ENCODE data around the gene APOF.

APOF gene

GRCh38 chr12:56382611-56383010 lies 20.0 kb upstream of the APOF start:
- no peaks in the 10 kb centered on the region for H3K9me2 ChIP-seq (replicated peaks; ENCODE audit: control insufficient read depth, low read length)
- no peak overlapping the region for H3K27ac ChIP-seq (ENCODE audit: low read depth, low read length)
- H3K4me2 ChIP-seq (ENCODE audit: low read length): no peak overlapping the region
- peaks cover 3% of the 10 kb centered on the region; the same call in 1 of the 2 replicates for H3K9me3 ChIP-seq (ENCODE audit: control insufficient read depth, insufficient read depth, low read length)
- no peak overlapping the region for H3K4me3 ChIP-seq (ENCODE audit: low read length)
- H3K27me3 ChIP-seq (ENCODE audit: control insufficient read depth, low read length): no peaks in the 10 kb centered on the region
- peaks cover 33% of the 10 kb centered on the region for H3K4me1 ChIP-seq (ENCODE audit: control insufficient read depth, low read length)
- TF ChIP-seq EZH2phosphoT487 (IDR thresholded peaks at IDR 0.05; ENCODE audit: borderline replicate concordance, low read length) (no peak), CTCF (IDR thresholded peaks at IDR 0.05; ENCODE audit: low read depth, low read length, poor library complexity, severe bottlenecking) (no peak)
- H3F3A ChIP-seq (ENCODE audit: control insufficient read depth, insufficient read depth): peaks cover 7% of the 10 kb centered on the region
- no peaks in the 10 kb centered on the region for H4K20me1 ChIP-seq (ENCODE audit: control insufficient read depth, insufficient read depth, low read depth, low read length)
- H3K36me3 ChIP-seq (ENCODE audit: control insufficient read depth, low read length): peaks cover 5% of the 10 kb centered on the region; the same call in 1 of the 2 replicates
- H3K79me2 ChIP-seq (ENCODE audit: control insufficient read depth, low read length): no peaks in the 10 kb centered on the region

GRCh38 chr12:56377989-56378316 lies 15.3 kb upstream of the APOF start:
- H3K27ac ChIP-seq (ENCODE audit: low read depth, low read length): peak overlapping the region; percentile 96
- peaks cover 5% of the 10 kb centered on the region; the same call in 1 of the 2 replicates for H3K36me3 ChIP-seq (ENCODE audit: control insufficient read depth, low read length)
- no peaks in the 10 kb centered on the region for H4K20me1 ChIP-seq (ENCODE audit: control insufficient read depth, insufficient read depth, low read depth, low read length)
- TF ChIP-seq EZH2phosphoT487 (IDR thresholded peaks at IDR 0.05; ENCODE audit: borderline replicate concordance, low read length) (no peak), CTCF (IDR thresholded peaks at IDR 0.05; ENCODE audit: low read depth, low read length, poor library complexity, severe bottlenecking) (no peak)
- peak overlapping the region; percentile 70 for H3K4me2 ChIP-seq (ENCODE audit: low read length)
- no peaks in the 10 kb centered on the region for H3K9me2 ChIP-seq (replicated peaks; ENCODE audit: control insufficient read depth, low read length)
- H3K9me3 ChIP-seq (ENCODE audit: control insufficient read depth, insufficient read depth, low read length): peaks cover 13% of the 10 kb centered on the region; the same call in 1 of the 2 replicates
- H3K79me2 ChIP-seq (ENCODE audit: control insufficient read depth, low read length): no peaks in the 10 kb centered on the region
- peaks cover 74% of the 10 kb centered on the region for H3K4me1 ChIP-seq (ENCODE audit: control insufficient read depth, low read length)
- H3K27me3 ChIP-seq (ENCODE audit: control insufficient read depth, low read length): no peaks in the 10 kb centered on the region
- peaks cover 36% of the 10 kb centered on the region for H3F3A ChIP-seq (ENCODE audit: control insufficient read depth, insufficient read depth)
- peak overlapping the region; percentile 56 for H3K4me3 ChIP-seq (ENCODE audit: low read length)

DNA sequence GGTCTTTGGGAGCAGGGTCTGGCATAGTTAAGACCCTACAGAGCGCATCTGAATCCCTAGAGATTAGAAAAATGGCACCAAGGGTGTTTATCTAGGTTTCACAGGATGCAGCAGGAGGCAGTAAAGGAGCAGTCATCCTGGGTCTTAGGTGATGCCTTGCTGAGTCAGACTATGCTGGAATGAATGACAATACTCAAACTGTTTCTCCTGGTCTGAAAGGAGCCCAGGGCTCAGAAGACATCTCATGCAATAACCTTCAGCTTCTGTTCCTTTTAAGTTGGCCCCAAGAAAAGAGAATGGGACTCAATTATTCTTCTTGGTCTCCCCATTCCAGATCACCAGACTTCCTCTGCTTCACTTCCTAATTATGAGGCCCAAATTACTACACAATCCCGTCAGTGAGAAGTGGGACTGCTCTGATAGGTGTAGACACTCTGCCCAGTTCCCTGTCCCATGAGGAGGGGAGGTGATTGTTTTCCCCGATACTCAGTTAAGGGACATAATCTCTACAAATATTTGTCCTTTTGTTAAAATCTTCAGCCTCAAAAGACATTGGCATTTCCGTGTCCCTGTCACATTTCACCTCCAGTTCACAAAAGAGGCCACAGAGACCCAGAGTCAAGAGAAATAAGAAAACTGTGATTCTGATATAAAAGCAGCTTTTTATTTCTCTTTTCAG lies 14.8 kb upstream of the APOF start:
- H3K4me2 ChIP-seq (ENCODE audit: low read length): peak overlapping the region; percentile 70
- TF ChIP-seq EZH2phosphoT487 (IDR thresholded peaks at IDR 0.05; ENCODE audit: borderline replicate concordance, low read length): no peak
- no peak for TF ChIP-seq CTCF (IDR thresholded peaks at IDR 0.05; ENCODE audit: low read depth, low read length, poor library complexity, severe bottlenecking)

More for the DNA sequence above, 14.8 kb upstream of the APOF start:
- Histone ChIP-seq H3K27ac (ENCODE audit: low read depth, low read length) (peak overlapping the region; percentile 96), H4K20me1 (ENCODE audit: control insufficient read depth, insufficient read depth, low read depth, low read length) (no peaks in the 10 kb centered on the region), H3K27me3 (ENCODE audit: control insufficient read depth, low read length) (no peaks in the 10 kb centered on the region), H3K4me1 (ENCODE audit: control insufficient read depth, low read length) (peaks cover 74% of the 10 kb centered on the region), H3K9me2 (replicated peaks; ENCODE audit: control insufficient read depth, low read length) (no peaks in the 10 kb centered on the region), H3K9me3 (ENCODE audit: control insufficient read depth, insufficient read depth, low read length) (peaks cover 13% of the 10 kb centered on the region; the same call in 1 of the 2 replicates), H3K79me2 (ENCODE audit: control insufficient read depth, low read length) (no peaks in the 10 kb centered on the region), H3F3A (ENCODE audit: control insufficient read depth, insufficient read depth) (peaks cover 36% of the 10 kb centered on the region), H3K36me3 (ENCODE audit: control insufficient read depth, low read length) (peaks cover 5% of the 10 kb centered on the region; the same call in 1 of the 2 replicates), H3K4me3 (ENCODE audit: low read length) (peak overlapping the region; percentile 56)
